HEK293 (cell line): ENCODE measurements around the gene ARHGAP33.

Source experiments
- CTCF ChIA-PET: fragments of 350-600 bp; formaldehyde crosslinking; extraction: SDS; loops from one replicate; lab custom pipeline; 2021; ENCODE audit warnings: antibody characterized with exemption; lab: Yijun Ruan, JAX
- POLR2A ChIA-PET: fragments of 300-600 bp; formaldehyde crosslinking; extraction: SDS; loops from one replicate; lab custom pipeline; 2020; ENCODE audit warnings: antibody characterized with exemption, inconsistent platforms; lab: Yijun Ruan, JAX
- H3K27ac ChIP-seq: fragments of 200-500 bp; sonication (Bioruptor generic); 2 replicates; pipeline ENCODE4 v1.5.1; 2014; ENCODE audit warnings: low read depth, low read length, control low read depth, inconsistent platforms; ENCODE audit errors: extremely low read depth
- H3K36me3 ChIP-seq, 2 experiments: fragments of 200-500 bp in 1 of 2; sonication (Bioruptor generic) in 1 of 2; 1 replicate in 1 of 2; 2 replicates in 1 of 2; pipeline ENCODE4 v1.5.1; 2014 to 2017; ENCODE audit warnings: inconsistent platforms in 2 of 2, low read length in 2 of 2; ENCODE audit not compliant: control insufficient read depth in 2 of 2, insufficient read depth in 1 of 2
- H3K4me1 ChIP-seq: fragments of 200-500 bp; sonication (Bioruptor generic); 2 replicates; pipeline ENCODE4 v1.5.1; 2014; ENCODE audit warnings: mild to moderate bottlenecking, low read length, inconsistent platforms; ENCODE audit not compliant: control insufficient read depth, insufficient read depth
- H3K4me3 ChIP-seq: 2 replicates; pipeline ENCODE4 v1.5.1; 2011; ENCODE audit warnings: low read depth, mild to moderate bottlenecking, control low read depth, low read length, moderate library complexity
- H3K9me3 ChIP-seq: fragments of 200-500 bp; sonication (Bioruptor generic); 2 replicates; pipeline ENCODE4 v1.5.1; 2014; ENCODE audit warnings: low read depth, low read length, inconsistent platforms; ENCODE audit not compliant: control insufficient read depth, insufficient read depth
- GLIS1 ChIP-seq: fragments of 450-650 bp; formaldehyde crosslinking; IDR thresholded peaks from 2 replicates; pipeline ENCODE4 v1.5.1; 2016; ENCODE audit warnings: missing biosample characterization, missing genetic modification characterization
- GLIS2 ChIP-seq: fragments of 450-650 bp; formaldehyde crosslinking; IDR thresholded peaks from 2 replicates; pipeline ENCODE4 v1.5.1; 2016; ENCODE audit warnings: missing biosample characterization, missing genetic modification characterization
- IKZF3 ChIP-seq: fragments of 450-650 bp; IDR thresholded peaks from 2 replicates; pipeline ENCODE4 v1.5.0; 2018; ENCODE audit warnings: missing biosample characterization, mild to moderate bottlenecking, missing genetic modification characterization, moderate library complexity
- KLF7 ChIP-seq: fragments of 450-650 bp; formaldehyde crosslinking; IDR thresholded peaks from 2 replicates; pipeline ENCODE4 v1.5.1; 2016; ENCODE audit warnings: missing biosample characterization, missing genetic modification characterization, borderline replicate concordance
- SP7 ChIP-seq: fragments of 450-650 bp; formaldehyde crosslinking; IDR thresholded peaks from 2 replicates; pipeline ENCODE4 v1.5.1; 2016; ENCODE audit warnings: missing biosample characterization, missing genetic modification characterization
- ZNF16 ChIP-seq: fragments of 450-650 bp; formaldehyde crosslinking; IDR thresholded peaks from 2 replicates; pipeline ENCODE4 v1.5.1; 2016; ENCODE audit warnings: low read depth, missing biosample characterization, missing genetic modification characterization
- ZNF2 ChIP-seq: fragments of 450-650 bp; formaldehyde crosslinking; IDR thresholded peaks from 2 replicates; pipeline ENCODE4 v1.5.1; 2016; ENCODE audit warnings: missing biosample characterization, missing genetic modification characterization
- ZNF350 ChIP-seq: fragments of 450-650 bp; formaldehyde crosslinking; IDR thresholded peaks from 2 replicates; pipeline ENCODE4 v1.5.0; 2017; ENCODE audit warnings: missing biosample characterization, mild to moderate bottlenecking, missing genetic modification characterization
- ZNF544 ChIP-seq: fragments of 450-650 bp; formaldehyde crosslinking; IDR thresholded peaks from 2 replicates; pipeline ENCODE4 v1.5.0; 2017; ENCODE audit warnings: missing biosample characterization, missing genetic modification characterization
- ZNF560 ChIP-seq: fragments of 450-650 bp; formaldehyde crosslinking; IDR thresholded peaks from 2 replicates; pipeline ENCODE4 v1.5.1; 2017; ENCODE audit warnings: missing biosample characterization, missing genetic modification characterization, borderline replicate concordance
- ZNF600 ChIP-seq: fragments of 450-650 bp; formaldehyde crosslinking; IDR thresholded peaks from 2 replicates; pipeline ENCODE4 v1.5.1; 2016; ENCODE audit warnings: missing biosample characterization, missing genetic modification characterization
- ZNF677 ChIP-seq: fragments of 450-650 bp; IDR thresholded peaks from 2 replicates; pipeline ENCODE4 v1.5.0; 2018; ENCODE audit warnings: missing biosample characterization, mild to moderate bottlenecking, missing genetic modification characterization, moderate library complexity
- ZNF792 ChIP-seq: fragments of 450-650 bp; formaldehyde crosslinking; IDR thresholded peaks from 2 replicates; pipeline ENCODE4 v1.5.1; 2016; ENCODE audit warnings: missing biosample characterization, missing genetic modification characterization
- ZSCAN23 ChIP-seq: fragments of 450-650 bp; formaldehyde crosslinking; IDR thresholded peaks from 2 replicates; pipeline ENCODE4 v1.5.1; 2016; ENCODE audit warnings: missing biosample characterization, missing genetic modification characterization
- ZSCAN30 ChIP-seq: fragments of 450-650 bp; IDR thresholded peaks from 2 replicates; pipeline ENCODE4 v1.5.1; 2018; ENCODE audit warnings: missing biosample characterization, mild to moderate bottlenecking, missing genetic modification characterization, moderate library complexity
- TF ChIP-seq, protein P1 (sequence below): fragments of 450-650 bp; formaldehyde crosslinking; IDR thresholded peaks from 2 replicates; pipeline ENCODE4 v1.5.1; 2016; ENCODE audit warnings: missing biosample characterization, missing genetic modification characterization
- TF ChIP-seq, protein P2 (sequence below): fragments of 450-650 bp; IDR thresholded peaks from 2 replicates; pipeline ENCODE4 v1.5.1; 2018; ENCODE audit warnings: missing biosample characterization, missing genetic modification characterization
- TF ChIP-seq, protein P3 (sequence below): fragments of 450-650 bp; formaldehyde crosslinking; IDR thresholded peaks from 2 replicates; pipeline ENCODE4 v1.5.1; 2016; ENCODE audit warnings: missing biosample characterization, missing genetic modification characterization, borderline replicate concordance
- TF ChIP-seq, protein P4 (sequence below): fragments of 450-650 bp; formaldehyde crosslinking; IDR thresholded peaks from 2 replicates; pipeline ENCODE4 v1.5.1; 2016; ENCODE audit warnings: missing biosample characterization, missing genetic modification characterization

ARHGAP33 gene

DNA sequence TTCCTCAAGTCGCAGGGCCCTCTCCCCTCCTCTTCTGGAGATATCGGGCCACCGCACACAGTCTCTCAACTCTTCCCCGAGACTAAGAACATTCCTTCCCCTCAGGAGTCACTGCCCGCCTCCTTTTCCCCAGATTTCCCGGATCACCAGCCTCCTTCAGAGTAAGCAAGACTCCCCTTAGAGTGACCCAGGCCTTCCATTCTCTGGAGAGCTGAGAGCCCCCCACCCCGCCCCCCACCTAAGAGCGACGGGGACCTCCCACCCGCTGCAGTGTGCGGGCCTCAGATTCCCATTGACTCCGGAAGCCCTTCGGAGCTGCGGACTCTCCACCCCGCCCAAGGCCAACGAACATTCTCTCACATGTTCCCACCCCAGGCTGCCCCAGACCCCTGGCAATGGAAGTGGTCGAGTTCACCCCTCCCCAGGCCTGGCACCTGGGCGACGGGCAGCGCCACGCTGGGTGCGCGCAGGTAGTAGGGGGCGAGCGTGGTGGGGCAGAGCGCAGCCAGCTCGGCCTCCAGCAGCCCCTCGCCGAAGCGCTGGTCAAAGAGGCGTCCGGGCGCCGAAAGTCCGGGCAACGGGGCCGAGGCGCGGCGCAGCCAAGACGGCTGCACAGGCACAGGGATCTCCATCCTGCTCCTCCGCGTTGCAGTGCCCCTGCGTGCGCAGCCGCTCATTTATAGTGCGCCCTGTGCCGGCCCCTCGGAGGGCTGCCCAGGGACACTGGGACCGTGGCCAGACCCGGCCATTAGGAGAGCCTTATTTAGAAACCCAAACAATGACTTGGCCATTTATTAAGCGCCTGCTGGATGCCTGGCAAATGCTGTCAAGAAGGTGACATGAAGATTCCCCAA, 18.8 kb upstream of the ARHGAP33 start, which contains the start of gene HSPB6:
Gene HSPB6 (minus strand): TSS at position 653 of the 854 bp plus-strand sequence. CDS start 21 bp downstream, at position 632.
- POLR2A ChIA-PET, result interaction anchor here (0.6 to 3.0 kb wide), 20 partner anchors 9 to 257 kb away, joined by 3 to 87 read pairs (median 4); partner anchors contain the start of genes ALKBH6, COX6B1, IGFLR1 and LIN37
- Histone ChIP-seq H3K27ac (peak within 1 kb of the TSS; percentile 95), H3K9me3 (no peaks in the 10 kb centered on the region), H3K4me1 (peaks cover 15% of the 10 kb centered on the region), H3K36me3 (peaks cover 61 to 62% of the 10 kb centered on the region in 2 experiments), H3K4me3 (peak within 1 kb of the TSS; percentile 27)
- CTCF ChIA-PET, result interaction anchor here (0.5 to 1.4 kb wide), 6 partner anchors 8 to 177 kb away, joined by 3 to 7 read pairs (median 5); partner anchors contain the start of gene LIN37
- TF ChIP-seq, protein P1, sequence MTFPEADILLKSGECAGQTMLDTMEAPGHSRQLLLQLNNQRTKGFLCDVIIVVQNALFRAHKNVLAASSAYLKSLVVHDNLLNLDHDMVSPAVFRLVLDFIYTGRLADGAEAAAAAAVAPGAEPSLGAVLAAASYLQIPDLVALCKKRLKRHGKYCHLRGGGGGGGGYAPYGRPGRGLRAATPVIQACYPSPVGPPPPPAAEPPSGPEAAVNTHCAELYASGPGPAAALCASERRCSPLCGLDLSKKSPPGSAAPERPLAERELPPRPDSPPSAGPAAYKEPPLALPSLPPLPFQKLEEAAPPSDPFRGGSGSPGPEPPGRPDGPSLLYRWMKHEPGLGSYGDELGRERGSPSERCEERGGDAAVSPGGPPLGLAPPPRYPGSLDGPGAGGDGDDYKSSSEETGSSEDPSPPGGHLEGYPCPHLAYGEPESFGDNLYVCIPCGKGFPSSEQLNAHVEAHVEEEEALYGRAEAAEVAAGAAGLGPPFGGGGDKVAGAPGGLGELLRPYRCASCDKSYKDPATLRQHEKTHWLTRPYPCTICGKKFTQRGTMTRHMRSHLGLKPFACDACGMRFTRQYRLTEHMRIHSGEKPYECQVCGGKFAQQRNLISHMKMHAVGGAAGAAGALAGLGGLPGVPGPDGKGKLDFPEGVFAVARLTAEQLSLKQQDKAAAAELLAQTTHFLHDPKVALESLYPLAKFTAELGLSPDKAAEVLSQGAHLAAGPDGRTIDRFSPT, result peak; percentile 49; the same call in 1 of the 2 replicates
- TF ChIP-seq ZNF792 (tag by site-specific recombination), result peak; percentile 96
- peak; percentile 32; the same call in 1 of the 2 replicates for TF ChIP-seq IKZF3 (tag by site-specific recombination)
- TF ChIP-seq, protein P2, sequence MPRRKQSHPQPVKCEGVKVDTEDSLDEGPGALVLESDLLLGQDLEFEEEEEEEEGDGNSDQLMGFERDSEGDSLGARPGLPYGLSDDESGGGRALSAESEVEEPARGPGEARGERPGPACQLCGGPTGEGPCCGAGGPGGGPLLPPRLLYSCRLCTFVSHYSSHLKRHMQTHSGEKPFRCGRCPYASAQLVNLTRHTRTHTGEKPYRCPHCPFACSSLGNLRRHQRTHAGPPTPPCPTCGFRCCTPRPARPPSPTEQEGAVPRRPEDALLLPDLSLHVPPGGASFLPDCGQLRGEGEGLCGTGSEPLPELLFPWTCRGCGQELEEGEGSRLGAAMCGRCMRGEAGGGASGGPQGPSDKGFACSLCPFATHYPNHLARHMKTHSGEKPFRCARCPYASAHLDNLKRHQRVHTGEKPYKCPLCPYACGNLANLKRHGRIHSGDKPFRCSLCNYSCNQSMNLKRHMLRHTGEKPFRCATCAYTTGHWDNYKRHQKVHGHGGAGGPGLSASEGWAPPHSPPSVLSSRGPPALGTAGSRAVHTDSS (tag by site-specific recombination), result peak; percentile 24; the same call in 1 of the 2 replicates
- no peak for TF ChIP-seq ZNF677 (tag by site-specific recombination)

DNA sequence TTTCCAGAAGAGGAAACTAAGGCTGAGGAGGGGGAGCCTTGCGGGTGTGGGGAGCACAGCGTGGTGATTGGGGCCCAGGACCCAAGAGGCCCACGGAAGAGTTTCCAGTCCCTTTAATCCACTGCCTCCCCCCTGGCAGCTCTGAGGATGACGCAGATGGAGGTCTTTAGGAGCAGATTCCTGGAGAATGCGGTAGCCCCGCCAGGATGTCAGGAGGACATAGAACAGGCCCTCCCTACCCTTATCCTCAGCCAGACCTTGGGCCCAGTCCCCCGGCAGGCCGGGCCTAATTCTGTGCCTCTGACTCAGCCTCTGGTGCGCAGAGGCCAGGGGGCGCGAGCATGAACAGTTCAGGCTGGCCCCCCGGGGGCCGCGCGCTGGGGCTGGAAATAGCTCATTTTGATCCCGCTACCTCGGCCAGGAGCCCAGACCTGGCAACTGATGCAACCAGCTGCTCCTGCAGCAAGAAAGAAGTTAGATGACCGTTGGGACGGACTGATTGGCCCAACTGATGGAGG, 18.1 kb upstream of the ARHGAP33 start:
- Histone ChIP-seq H3K9me3 (no peaks in the 10 kb centered on the region), H3K4me3 (peak overlapping the region; percentile 27), H3K4me1 (peaks cover 15% of the 10 kb centered on the region), H3K27ac (peak overlapping the region; percentile 95), H3K36me3 (peaks cover 62 to 63% of the 10 kb centered on the region in 2 experiments)
- POLR2A ChIA-PET, result interaction anchor here (0.6 to 3.0 kb wide), 20 partner anchors 8 to 257 kb away, joined by 3 to 87 read pairs (median 4); partner anchors contain the start of genes ALKBH6, ARHGAP33, COX6B1 and IGFLR1
- CTCF ChIA-PET, result interaction anchor here (0.5 to 1.4 kb wide), 6 partner anchors 9 to 176 kb away, joined by 3 to 7 read pairs (median 4); partner anchors contain the start of genes LIN37, PSENEN and U2AF1L4
- TF ChIP-seq GLIS2 (tag by site-specific recombination) (peak; percentile 97), ZNF16 (tag by site-specific recombination) (no peak), ZNF600 (tag by site-specific recombination) (peak; percentile 76), ZSCAN30 (tag by site-specific recombination) (peak; percentile 97), KLF7 (peak; percentile 48; the same call in 1 of the 2 replicates), GLIS1 (peak; percentile 99), ZNF560 (tag by site-specific recombination) (no peak), SP7 (tag by site-specific recombination) (peak; percentile 72), ZNF350 (tag by site-specific recombination) (no peak), ZNF544 (tag by site-specific recombination) (no peak), ZNF2 (tag by site-specific recombination) (peak; percentile 66), ZSCAN23 (peak; percentile 77; the same call in 1 of the 2 replicates)
- TF ChIP-seq, protein P3, sequence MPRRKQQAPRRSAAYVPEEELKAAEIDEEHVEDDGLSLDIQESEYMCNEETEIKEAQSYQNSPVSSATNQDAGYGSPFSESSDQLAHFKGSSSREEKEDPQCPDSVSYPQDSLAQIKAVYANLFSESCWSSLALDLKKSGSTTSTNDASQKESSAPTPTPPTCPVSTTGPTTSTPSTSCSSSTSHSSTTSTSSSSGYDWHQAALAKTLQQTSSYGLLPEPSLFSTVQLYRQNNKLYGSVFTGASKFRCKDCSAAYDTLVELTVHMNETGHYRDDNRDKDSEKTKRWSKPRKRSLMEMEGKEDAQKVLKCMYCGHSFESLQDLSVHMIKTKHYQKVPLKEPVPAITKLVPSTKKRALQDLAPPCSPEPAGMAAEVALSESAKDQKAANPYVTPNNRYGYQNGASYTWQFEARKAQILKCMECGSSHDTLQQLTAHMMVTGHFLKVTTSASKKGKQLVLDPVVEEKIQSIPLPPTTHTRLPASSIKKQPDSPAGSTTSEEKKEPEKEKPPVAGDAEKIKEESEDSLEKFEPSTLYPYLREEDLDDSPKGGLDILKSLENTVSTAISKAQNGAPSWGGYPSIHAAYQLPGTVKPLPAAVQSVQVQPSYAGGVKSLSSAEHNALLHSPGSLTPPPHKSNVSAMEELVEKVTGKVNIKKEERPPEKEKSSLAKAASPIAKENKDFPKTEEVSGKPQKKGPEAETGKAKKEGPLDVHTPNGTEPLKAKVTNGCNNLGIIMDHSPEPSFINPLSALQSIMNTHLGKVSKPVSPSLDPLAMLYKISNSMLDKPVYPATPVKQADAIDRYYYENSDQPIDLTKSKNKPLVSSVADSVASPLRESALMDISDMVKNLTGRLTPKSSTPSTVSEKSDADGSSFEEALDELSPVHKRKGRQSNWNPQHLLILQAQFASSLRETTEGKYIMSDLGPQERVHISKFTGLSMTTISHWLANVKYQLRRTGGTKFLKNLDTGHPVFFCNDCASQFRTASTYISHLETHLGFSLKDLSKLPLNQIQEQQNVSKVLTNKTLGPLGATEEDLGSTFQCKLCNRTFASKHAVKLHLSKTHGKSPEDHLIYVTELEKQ (tag by site-specific recombination), result peak; percentile 44; the same call in 1 of the 2 replicates
- TF ChIP-seq, protein P4, sequence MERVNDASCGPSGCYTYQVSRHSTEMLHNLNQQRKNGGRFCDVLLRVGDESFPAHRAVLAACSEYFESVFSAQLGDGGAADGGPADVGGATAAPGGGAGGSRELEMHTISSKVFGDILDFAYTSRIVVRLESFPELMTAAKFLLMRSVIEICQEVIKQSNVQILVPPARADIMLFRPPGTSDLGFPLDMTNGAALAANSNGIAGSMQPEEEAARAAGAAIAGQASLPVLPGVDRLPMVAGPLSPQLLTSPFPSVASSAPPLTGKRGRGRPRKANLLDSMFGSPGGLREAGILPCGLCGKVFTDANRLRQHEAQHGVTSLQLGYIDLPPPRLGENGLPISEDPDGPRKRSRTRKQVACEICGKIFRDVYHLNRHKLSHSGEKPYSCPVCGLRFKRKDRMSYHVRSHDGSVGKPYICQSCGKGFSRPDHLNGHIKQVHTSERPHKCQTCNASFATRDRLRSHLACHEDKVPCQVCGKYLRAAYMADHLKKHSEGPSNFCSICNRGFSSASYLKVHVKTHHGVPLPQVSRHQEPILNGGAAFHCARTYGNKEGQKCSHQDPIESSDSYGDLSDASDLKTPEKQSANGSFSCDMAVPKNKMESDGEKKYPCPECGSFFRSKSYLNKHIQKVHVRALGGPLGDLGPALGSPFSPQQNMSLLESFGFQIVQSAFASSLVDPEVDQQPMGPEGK, result peak; percentile 100
- TF ChIP-seq, protein P1, result peak; percentile 40; the same call in 1 of the 2 replicates
